PC-3 (cell line): ENCODE data around the gene BSDC1. TPM values are rescaled to one million over a fixed set of nuclear protein-coding genes. Genes with fewer than 3 reads are reported as not detected.
A peak's percentile ranks its signal among the peaks of the same experiment; 100 is the strongest.

ENCODE experiments used
- ATAC-seq: fragments of 200-7000 bp; cut with Tn5 transposase; 2 replicates; pipeline ENCODE4 v1.9.1; 2020; ENCODE audit warnings: mild to moderate bottlenecking, moderate library complexity
- BruUV-seq: library from RNA; stranded (reverse); fragments of 400-500 nt; replicated peaks from 2 replicates; lab custom pipeline; 2021; lab: Mats Ljungman, UMichigan
- CTCF ChIA-PET: fragments of 300-600 bp; sonication (Branson Sonifier 250); formaldehyde crosslinking; loops from one replicate; lab custom pipeline; 2022; ENCODE audit warnings: antibody characterized with exemption; lab: Charles Lee
- POLR2A ChIA-PET: fragments of 300-600 bp; sonication (Branson Sonifier 250); formaldehyde crosslinking; loops from one replicate; lab custom pipeline; 2022; ENCODE audit warnings: antibody characterized with exemption; ENCODE audit not compliant: unreplicated experiment; lab: Charles Lee
- DNase-seq: peaks from one replicate; pipeline ENCODE4 v3.0.0-alpha.2; 2015
- H2AFZ ChIP-seq: fragments of 300-600 bp; sonication (generic); 2 replicates; pipeline ENCODE4 v1.6.0; 2016; ENCODE audit warnings: antibody characterized with exemption, low read length
- H3F3A ChIP-seq: fragments of 300-600 bp; sonication (generic); one replicate; pipeline ENCODE4 v1.6.0; 2017; ENCODE audit warnings: antibody characterized with exemption, low read length, control low read depth, mild to moderate bottlenecking; ENCODE audit not compliant: unreplicated experiment
- H3K27ac ChIP-seq: fragments of 300-600 bp; sonication (generic); 2 replicates; pipeline ENCODE4 v1.5.1; 2016; ENCODE audit warnings: mild to moderate bottlenecking, low read length
- H3K27me3 ChIP-seq: fragments of 300-600 bp; sonication (generic); 2 replicates; pipeline ENCODE4 v1.6.1; 2016; ENCODE audit warnings: low read length, mixed read lengths
- H3K36me3 ChIP-seq: fragments of 300-600 bp; sonication (generic); 2 replicates; pipeline ENCODE4 v1.6.1; 2016; ENCODE audit warnings: low read depth, mixed run types, low read length, mixed read lengths
- H3K4me1 ChIP-seq: fragments of 300-600 bp; sonication (generic); 2 replicates; pipeline ENCODE4 v1.5.1; 2016; ENCODE audit warnings: low read length; ENCODE audit not compliant: insufficient read depth
- H3K4me2 ChIP-seq: fragments of 300-600 bp; sonication (generic); 2 replicates; pipeline ENCODE4 v1.6.0; 2016; ENCODE audit warnings: low read length
- H3K4me3 ChIP-seq: fragments of 300-600 bp; sonication (generic); 2 replicates; pipeline ENCODE4 v1.5.1; 2016; ENCODE audit warnings: mild to moderate bottlenecking, low read length, mixed read lengths
- H3K79me2 ChIP-seq: fragments of 300-600 bp; sonication (generic); 2 replicates; pipeline ENCODE4 v1.6.1; 2017; ENCODE audit warnings: low read length, mixed read lengths
- H3K9ac ChIP-seq: fragments of 300-600 bp; sonication (generic); 2 replicates; pipeline ENCODE4 v1.6.0; 2016; ENCODE audit warnings: mild to moderate bottlenecking, low read length
- H3K9me2 ChIP-seq: fragments of 300-600 bp; sonication (generic); replicated peaks from 2 replicates; pipeline ENCODE4 v1.6.1; 2016; ENCODE audit warnings: mixed run types, low read length, mixed read lengths
- H3K9me3 ChIP-seq: fragments of 300-600 bp; sonication (generic); 2 replicates; pipeline ENCODE4 v1.6.1; 2016; ENCODE audit warnings: low read length, mixed read lengths
- H4K20me1 ChIP-seq: fragments of 300-600 bp; sonication (generic); 2 replicates; pipeline ENCODE4 v1.6.1; 2016; ENCODE audit warnings: low read length, mixed read lengths
- CTCF ChIP-seq: fragments of 300-600 bp; sonication (generic); conservative IDR thresholded peaks from 2 replicates; pipeline ENCODE4 v1.5.1; 2017; ENCODE audit warnings: antibody characterized with exemption, low read depth, mild to moderate bottlenecking, low read length
- EZH2 ChIP-seq: fragments of 300-600 bp; sonication (generic); IDR thresholded peaks from one replicate; pipeline ENCODE4 v1.6.1; 2017; ENCODE audit warnings: antibody characterized with exemption, mild to moderate bottlenecking, low read length; ENCODE audit not compliant: unreplicated experiment
- EZH2phosphoT487 ChIP-seq: fragments of 300-600 bp; sonication (generic); IDR thresholded peaks from 2 replicates; pipeline ENCODE4 v1.6.1; 2018; ENCODE audit warnings: mild to moderate bottlenecking, antibody characterized with exemption, low read length, borderline replicate concordance
- intact Hi-C: fragments of 100-400 bp; cut with micrococcal nuclease; formaldehyde crosslinking; loops from 2 replicates; pipeline ENCODE4 v1.9.0; 2023
- total RNA-seq: library from RNA; depleted of rRNA; stranded (reverse); fragments of >200 nt; gene quantifications from 2 replicates; pipeline ENCODE4 v1.2.3, GENCODE V29; 2014

Gene BSDC1
- total RNA-seq, 1 experiment from 2014 or later, result 59.8 TPM

GRCh38 chr1:32427264-32427963 lies 33.2 kb upstream of the BSDC1 start:
- no TSS peak for BruUV-seq
- H3K4me3 ChIP-seq, result no peak overlapping the region
- CTCF ChIA-PET, result no interaction called here

GRCh38 chr1:32426489-32427255 lies 32.4 kb upstream of the BSDC1 start:
- ChIA-PET POLR2A (interaction anchor here (0.6 kb wide), 1 partner anchor 12 kb away, joined by 3 read pairs; no protein-coding TSS in a partner anchor), CTCF (no interaction called here)
- peak; percentile 71 for ATAC-seq
- Histone ChIP-seq H3K36me3 (no peaks in the 10 kb centered on the region), H3K27ac (no peak overlapping the region), H3K9me2 (no peaks in the 10 kb centered on the region), H3K4me1 (no peaks in the 10 kb centered on the region), H4K20me1 (no peaks in the 10 kb centered on the region), H2AFZ (peak overlapping the region; percentile 30; the same call in 1 of the 2 replicates), H3K79me2 (no peaks in the 10 kb centered on the region), H3K4me2 (peak overlapping the region; percentile 74), H3K27me3 (peaks cover 26% of the 10 kb centered on the region), H3K4me3 (peak overlapping the region; percentile 36), H3K9me3 (no peaks in the 10 kb centered on the region), H3K9ac (no peak overlapping the region), H3F3A (no peaks in the 10 kb centered on the region)
- peak; percentile 17 for DNase-seq
- TF ChIP-seq CTCF (no peak), EZH2phosphoT487 (no peak), EZH2 (no peak)
- intact Hi-C loops, result no loop called here
- BruUV-seq, result no TSS peak

More at GRCh38 chr1:32427264-32427963, 33.2 kb upstream of the BSDC1 start:
- Histone ChIP-seq H3K27me3 (peaks cover 26% of the 10 kb centered on the region), H3K36me3 (no peaks in the 10 kb centered on the region), H3K4me1 (no peaks in the 10 kb centered on the region), H3K9me3 (no peaks in the 10 kb centered on the region), H3K4me2 (no peak overlapping the region), H4K20me1 (no peaks in the 10 kb centered on the region), H3K9me2 (no peaks in the 10 kb centered on the region), H2AFZ (no peak overlapping the region), H3F3A (no peaks in the 10 kb centered on the region), H3K79me2 (no peaks in the 10 kb centered on the region), H3K9ac (no peak overlapping the region), H3K27ac (no peak overlapping the region)
- POLR2A ChIA-PET, result interaction anchor here (0.6 kb wide), 1 partner anchor 639 kb away, joined by 6 read pairs; no protein-coding TSS in a partner anchor
- DNase-seq, result no peak
- TF ChIP-seq EZH2, result no peak
- TF ChIP-seq EZH2phosphoT487, result no peak
- TF ChIP-seq CTCF, result no peak
- intact Hi-C loops, result no loop called here
- no peak for ATAC-seq
